Effector memory CD4-positive, alpha-beta T cell (primary cell): ENCODE results near the gene CDK4.

Experiments
- DNase-seq, 3 donors: peaks; one replicate each; pipeline ENCODE4 v3.0.0-alpha.2; 2020
- H3K27ac ChIP-seq: 2 replicates; pipeline ENCODE4 v1.7.0; 2013; ENCODE audit warnings: mild to moderate bottlenecking, low read length, moderate library complexity; ENCODE audit not compliant: insufficient read depth, poor library complexity, severe bottlenecking
- H3K27me3 ChIP-seq: replicated peaks from 2 replicates; pipeline ENCODE4 v1.7.0; 2013; ENCODE audit warnings: mild to moderate bottlenecking, low read length; ENCODE audit not compliant: insufficient read depth, control insufficient read depth, poor library complexity, severe bottlenecking
- H3K36me3 ChIP-seq: 2 replicates; pipeline ENCODE4 v1.7.0; 2013; ENCODE audit warnings: mild to moderate bottlenecking, low read length, moderate library complexity; ENCODE audit not compliant: control insufficient read depth, insufficient read depth
- H3K4me1 ChIP-seq: 2 replicates; pipeline ENCODE4 v1.7.0; 2013; ENCODE audit warnings: low read length, mild to moderate bottlenecking; ENCODE audit not compliant: control insufficient read depth, insufficient read depth, poor library complexity, severe bottlenecking
- H3K4me3 ChIP-seq: 2 replicates; pipeline ENCODE4 v1.7.0; 2013; ENCODE audit warnings: low read length, low read depth, mild to moderate bottlenecking; ENCODE audit not compliant: insufficient read depth, poor library complexity, severe bottlenecking
- H3K9me3 ChIP-seq: 2 replicates; pipeline ENCODE4 v1.7.0; 2013; ENCODE audit warnings: mild to moderate bottlenecking, low read length, moderate library complexity; ENCODE audit not compliant: control insufficient read depth

CDK4 gene

GRCh38 chr12:57707250-57707649, 44.9 kb downstream of the CDK4 start:
- Histone ChIP-seq H3K4me1 (no peaks in the 10 kb centered on the region), H3K4me3 (no peak overlapping the region), H3K27ac (no peak overlapping the region), H3K36me3 (peaks cover 38% of the 10 kb centered on the region), H3K9me3 (no peaks in the 10 kb centered on the region), H3K27me3 (no peaks in the 10 kb centered on the region)
- DNase-seq: no peak

DNA sequence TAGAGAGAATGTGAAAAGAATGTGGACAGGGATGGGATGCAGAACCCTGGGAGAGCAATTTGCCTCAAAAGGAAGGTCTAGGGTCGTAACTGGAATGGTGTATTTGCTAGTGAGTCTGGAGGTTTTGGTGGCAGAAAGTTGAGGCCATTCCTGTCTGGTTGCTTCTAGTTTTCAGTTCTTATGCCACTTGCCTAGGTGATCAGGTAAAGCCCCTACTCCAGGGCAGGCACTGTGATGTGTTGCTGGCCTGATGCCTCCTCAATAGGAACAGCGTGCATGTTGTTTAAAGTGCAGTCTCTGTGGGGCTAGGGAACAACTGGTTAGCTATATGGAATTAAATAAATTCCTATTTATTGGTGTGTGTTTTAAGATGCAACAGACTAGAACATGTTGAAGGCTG, 51.8 kb downstream of the CDK4 start:
- H3K36me3 ChIP-seq: peaks cover 51% of the 10 kb centered on the region
- no peaks in the 10 kb centered on the region for H3K9me3 ChIP-seq
- no peak overlapping the region for H3K27ac ChIP-seq
- no peaks in the 10 kb centered on the region for H3K4me1 ChIP-seq
- DNase-seq: no peak
- H3K4me3 ChIP-seq: no peak overlapping the region
- H3K27me3 ChIP-seq: no peaks in the 10 kb centered on the region

DNA sequence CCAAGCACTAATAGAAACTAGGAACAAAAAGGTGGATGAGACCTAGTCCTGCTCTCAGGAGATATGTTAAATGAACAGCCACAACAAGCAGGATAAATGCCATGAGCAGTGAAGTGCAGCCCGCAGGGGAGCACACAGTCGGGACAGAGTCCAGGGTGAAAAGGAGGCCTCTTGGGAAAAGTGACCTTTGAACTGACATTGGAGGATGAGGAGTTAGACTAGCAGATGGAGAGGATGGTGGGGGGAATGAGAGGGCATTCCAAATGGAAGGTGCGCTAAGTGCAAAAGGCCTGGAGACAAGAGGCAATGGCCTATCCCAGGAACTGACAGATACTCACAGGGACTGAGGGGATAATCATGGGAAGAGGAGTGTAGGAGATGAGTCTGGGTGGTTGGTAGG, 53.7 kb downstream of the CDK4 start:
- Histone ChIP-seq H3K9me3 (no peaks in the 10 kb centered on the region), H3K36me3 (peaks cover 43% of the 10 kb centered on the region), H3K4me3 (no peak overlapping the region), H3K4me1 (peaks cover 9% of the 10 kb centered on the region), H3K27me3 (no peaks in the 10 kb centered on the region), H3K27ac (no peak overlapping the region)
- no peak for DNase-seq
